ENCODE results near the gene PCNT. TPM values are rescaled to one million over a fixed set of nuclear protein-coding genes. Genes with fewer than 3 reads are reported as not detected.
A peak's percentile ranks its signal among the peaks of the same experiment; 100 is the strongest.
"Not testable (repeated sequence)": the region's sequence is repeated elsewhere in the genome, so short reads cannot be mapped to it uniquely, and the experiment has no call there.

The PCNT gene
- total RNA-seq, 1 donor from 2014 or later: 20.9 TPM

GRCh38 chr21:46429754-46430681 is 106.1 kb downstream of the PCNT start:
- DNase-seq: no peak

- no peak for DNase-seq
Observed at GRCh38 chr21:46431448-46431847, 107.5 kb downstream of the PCNT start.

GRCh38 chr21:46431884-46432488 is 108.0 kb downstream of the PCNT start:
- DNase-seq: no peak

- DNase-seq: not testable (repeated sequence)
Observed at GRCh38 chr21:46433116-46433515, 109.2 kb downstream of the PCNT start.

GRCh38 chr21:46434322-46434958 is 110.5 kb downstream of the PCNT start:
- no peak for DNase-seq

GRCh38 chr21:46435786-46436227 is 111.9 kb downstream of the PCNT start:
- DNase-seq: no peak

GRCh38 chr21:46436621-46437020 is 112.7 kb downstream of the PCNT start:
- no peak for DNase-seq

GRCh38 chr21:46437096-46437498 is 113.1 kb downstream of the PCNT start:
- no peak for DNase-seq

GRCh38 chr21:46437511-46437910 is 113.6 kb downstream of the PCNT start:
- DNase-seq: no peak

- DNase-seq: no peak
Observed at GRCh38 chr21:46438241-46438640, 114.3 kb downstream of the PCNT start.

GRCh38 chr21:46439906-46440305 is 116.0 kb downstream of the PCNT start:
- no peak for DNase-seq

GRCh38 chr21:46441331-46441730 is 117.4 kb downstream of the PCNT start:
- DNase-seq: no peak

- no peak for DNase-seq
Observed at GRCh38 chr21:46441961-46442498, 118.1 kb downstream of the PCNT start.

- no peak for DNase-seq
Observed at GRCh38 chr21:46442938-46443337, 119.0 kb downstream of the PCNT start.

- no peak for DNase-seq
Observed at GRCh38 chr21:46443910-46444309, 120.0 kb downstream of the PCNT start.

GRCh38 chr21:46448108-46448507 is 124.2 kb downstream of the PCNT start:
- DNase-seq: no peak

- DNase-seq: not testable (repeated sequence)
Observed at GRCh38 chr21:46448855-46449254, 124.9 kb downstream of the PCNT start.

- no peak for DNase-seq
Observed at GRCh38 chr21:46452710-46453109, 128.8 kb downstream of the PCNT start.

GRCh38 chr21:46454142-46454541 is 130.2 kb downstream of the PCNT start:
- DNase-seq: no peak

- peak; percentile 23 for DNase-seq
Observed at GRCh38 chr21:46454634-46455390, 130.9 kb downstream of the PCNT start.

GRCh38 chr21:46455575-46456385 is 131.8 kb downstream of the PCNT start:
- peak; percentile 98 for DNase-seq

All from dermis blood vessel endothelial cell (primary cell).